Renal cortical epithelial cell (primary cell): ENCODE results near the gene ADAM19. TPM values are rescaled to one million over a fixed set of nuclear protein-coding genes. Genes with fewer than 3 reads are reported as not detected.
A peak's percentile ranks its signal among the peaks of the same experiment; 100 is the strongest.

Experiments
- DNase-seq: peaks from one replicate; pipeline ENCODE4 v3.0.0-alpha.2; 2011; ENCODE audit warnings: low read depth
- total RNA-seq: library from RNA; depleted of rRNA; stranded (reverse); fragments of >200 nt; gene quantifications from 2 replicates; pipeline ENCODE4 v1.2.3, GENCODE V29; 2014

The ADAM19 gene
- total RNA-seq, 1 donor from 2014 or later: 6.2 TPM

- DNase-seq: peak; percentile 95
Measured at GRCh38 chr5:157464519-157465171, 110.9 kb downstream of the ADAM19 start.

GRCh38 chr5:157463621-157464518, 111.7 kb downstream of the ADAM19 start:
- DNase-seq: peak; percentile 96

GRCh38 chr5:157463081-157463480, 112.5 kb downstream of the ADAM19 start:
- DNase-seq: no peak

- no peak for DNase-seq
Measured at GRCh38 chr5:157460921-157461792, 114.4 kb downstream of the ADAM19 start.

- DNase-seq: peak; percentile 33
Measured at GRCh38 chr5:157459715-157460599, 115.6 kb downstream of the ADAM19 start, which contains the start of gene NIPAL4. Gene NIPAL4, plus strand, starts transcription at chr5:157460213. Its CDS starts 108 bp downstream, at chr5:157460321.

- no peak for DNase-seq
Measured at GRCh38 chr5:157458835-157459234, 116.7 kb downstream of the ADAM19 start.

- DNase-seq: no peak
Measured at GRCh38 chr5:157457391-157457790, 118.2 kb downstream of the ADAM19 start.

GRCh38 chr5:157456301-157456700, 119.3 kb downstream of the ADAM19 start:
- DNase-seq: no peak

- no peak for DNase-seq
Measured at GRCh38 chr5:157455057-157455456, 120.5 kb downstream of the ADAM19 start.

- DNase-seq: no peak
Measured at GRCh38 chr5:157454273-157454672, 121.3 kb downstream of the ADAM19 start.

GRCh38 chr5:157451806-157452205, 123.8 kb downstream of the ADAM19 start:
- peak; percentile 19 for DNase-seq

- DNase-seq: no peak
Measured at GRCh38 chr5:157450024-157450423, 125.6 kb downstream of the ADAM19 start.

GRCh38 chr5:157449011-157449723, 126.4 kb downstream of the ADAM19 start:
- no peak for DNase-seq

GRCh38 chr5:157447201-157447637, 128.4 kb downstream of the ADAM19 start:
- peak; percentile 33 for DNase-seq

- no peak for DNase-seq
Measured at GRCh38 chr5:157446412-157446935, 129.1 kb downstream of the ADAM19 start.

GRCh38 chr5:157445745-157446411, 129.7 kb downstream of the ADAM19 start:
- DNase-seq: no peak

GRCh38 chr5:157444224-157444623, 131.4 kb downstream of the ADAM19 start:
- no peak for DNase-seq

GRCh38 chr5:157443041-157443549, 132.5 kb downstream of the ADAM19 start:
- DNase-seq: peak; percentile 67

- no peak for DNase-seq
Measured at GRCh38 chr5:157434096-157434495, 141.5 kb downstream of the ADAM19 start.
